LHCN-M2 (cell line): ENCODE measurements around the gene ETV4. TPM values are rescaled to one million over a fixed set of nuclear protein-coding genes. Genes with fewer than 3 reads are reported as not detected.

Experiments used
- DNase-seq: peaks from one replicate; pipeline ENCODE4 v3.0.0-alpha.2; 2012; ENCODE audit warnings: low read depth
- total RNA-seq: library from RNA; depleted of rRNA; stranded (reverse); fragments of >200 nt; gene quantifications from 2 replicates; pipeline ENCODE4 v1.2.3, GENCODE V29; 2014

Gene ETV4
- total RNA-seq, 1 experiment from 2014 or later, result 49.8 TPM

DNA sequence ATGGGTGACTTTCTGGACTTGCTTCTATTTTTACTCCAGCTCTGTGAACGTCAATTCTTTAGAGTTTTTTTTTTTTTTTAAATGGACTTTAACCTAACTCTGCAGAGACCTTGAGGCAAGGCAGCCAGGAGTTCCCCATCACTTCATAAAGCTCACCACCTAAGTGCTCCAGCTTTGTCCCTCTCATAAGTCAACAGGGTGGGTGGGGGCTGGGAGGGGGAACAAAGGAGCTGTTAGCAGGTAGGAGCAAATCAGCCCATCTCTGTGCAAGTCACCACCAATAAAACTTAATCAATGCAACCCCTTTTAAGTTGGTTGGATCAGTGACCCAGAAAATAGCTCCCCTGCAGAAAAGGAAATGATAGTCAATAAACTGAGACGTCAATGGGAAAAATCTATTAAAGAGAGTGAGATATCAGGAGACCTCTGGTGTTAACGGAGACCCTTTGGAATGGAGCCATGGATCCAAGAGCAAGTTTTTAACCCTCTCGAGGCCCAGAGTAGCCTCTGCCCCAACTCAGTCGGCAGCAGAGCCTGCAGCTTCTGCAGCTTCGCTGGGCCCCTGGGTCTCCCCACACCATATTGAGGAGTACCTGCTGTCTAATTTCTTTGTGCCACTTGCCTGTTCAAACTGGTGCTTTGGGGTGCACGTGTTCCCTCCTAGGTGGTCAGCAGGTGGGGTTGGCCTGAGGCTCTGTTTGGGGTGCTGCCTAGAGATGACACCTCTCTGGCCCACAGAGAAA, 27.6 kb upstream of the ETV4 start:
- no peak for DNase-seq

DNA sequence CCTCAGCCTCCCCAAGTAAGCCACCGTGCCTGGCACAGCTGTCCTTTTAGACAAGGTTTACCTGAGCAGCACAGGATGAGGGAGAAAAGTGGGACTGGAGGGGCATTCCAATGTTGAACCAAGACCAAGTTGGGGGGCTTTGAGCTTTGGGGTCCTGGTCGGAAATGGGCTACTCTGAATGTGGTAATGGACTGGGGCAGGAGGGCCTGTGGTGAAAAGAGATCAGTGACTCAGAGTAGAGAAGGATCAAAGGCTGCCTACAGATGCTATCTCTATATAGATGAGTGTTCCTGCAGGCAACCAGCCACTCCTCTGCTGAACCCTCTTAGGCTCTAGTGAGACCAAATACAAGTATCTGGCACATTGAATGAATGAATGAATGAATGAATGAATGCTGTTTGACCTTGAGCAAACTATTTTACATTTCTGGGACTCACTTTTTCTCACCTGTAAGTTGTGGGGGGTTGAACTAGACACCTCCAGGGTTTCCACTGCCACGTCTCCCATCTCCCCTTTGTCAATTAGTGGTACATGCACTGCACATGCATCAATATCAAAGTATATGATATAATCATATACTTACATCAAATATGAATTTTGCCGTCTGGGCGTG, 26.3 kb upstream of the ETV4 start:
- DNase-seq, result no peak

DNA sequence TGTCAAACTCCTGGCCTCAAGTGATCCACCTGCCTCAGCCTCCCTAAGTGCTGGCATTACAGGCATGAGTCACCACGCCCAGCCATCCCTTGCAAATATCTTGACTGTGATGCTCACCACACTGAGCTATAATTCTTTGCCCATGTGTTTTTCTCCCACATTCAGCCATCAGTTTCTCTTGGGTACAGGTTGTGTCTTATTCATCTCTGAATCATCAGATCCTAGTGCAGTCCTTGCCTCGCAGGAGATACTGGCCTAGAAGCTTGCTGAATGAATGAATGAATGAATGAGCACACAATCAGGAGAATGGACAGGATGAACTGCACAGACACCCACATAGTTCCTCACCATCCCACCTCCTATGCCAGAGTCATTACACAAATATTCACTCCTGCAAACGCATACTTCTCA, 24.4 kb upstream of the ETV4 start:
- peak; percentile 84 for DNase-seq

DNA sequence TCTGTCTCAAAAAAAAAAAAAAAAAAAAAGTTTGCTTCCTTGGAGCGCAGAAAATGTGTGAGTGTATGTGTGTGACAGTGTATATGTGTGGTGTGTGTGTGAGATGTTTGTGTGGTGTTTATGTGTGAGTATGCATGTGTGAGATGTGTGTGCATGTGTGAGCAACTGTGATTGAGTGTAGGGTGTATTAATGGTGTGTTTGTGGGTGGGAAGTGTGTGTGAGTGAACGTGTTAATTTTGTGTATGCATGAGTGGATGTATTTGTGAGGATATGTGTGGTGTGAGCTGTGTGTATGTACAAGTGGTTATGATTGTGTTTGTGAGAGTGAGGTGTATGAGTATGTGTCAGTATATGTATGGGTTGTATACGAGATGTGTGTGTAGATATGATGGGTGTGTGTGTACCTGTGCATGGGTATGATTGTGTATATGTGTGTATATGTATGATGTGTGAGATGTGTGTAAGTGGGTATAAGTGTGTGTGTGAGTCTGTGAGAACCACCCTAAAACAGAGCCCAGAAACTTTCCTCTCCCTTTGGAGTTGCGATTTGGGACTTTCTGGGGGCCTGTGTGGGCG, 22.5 kb upstream of the ETV4 start:
- DNase-seq, result no peak

DNA sequence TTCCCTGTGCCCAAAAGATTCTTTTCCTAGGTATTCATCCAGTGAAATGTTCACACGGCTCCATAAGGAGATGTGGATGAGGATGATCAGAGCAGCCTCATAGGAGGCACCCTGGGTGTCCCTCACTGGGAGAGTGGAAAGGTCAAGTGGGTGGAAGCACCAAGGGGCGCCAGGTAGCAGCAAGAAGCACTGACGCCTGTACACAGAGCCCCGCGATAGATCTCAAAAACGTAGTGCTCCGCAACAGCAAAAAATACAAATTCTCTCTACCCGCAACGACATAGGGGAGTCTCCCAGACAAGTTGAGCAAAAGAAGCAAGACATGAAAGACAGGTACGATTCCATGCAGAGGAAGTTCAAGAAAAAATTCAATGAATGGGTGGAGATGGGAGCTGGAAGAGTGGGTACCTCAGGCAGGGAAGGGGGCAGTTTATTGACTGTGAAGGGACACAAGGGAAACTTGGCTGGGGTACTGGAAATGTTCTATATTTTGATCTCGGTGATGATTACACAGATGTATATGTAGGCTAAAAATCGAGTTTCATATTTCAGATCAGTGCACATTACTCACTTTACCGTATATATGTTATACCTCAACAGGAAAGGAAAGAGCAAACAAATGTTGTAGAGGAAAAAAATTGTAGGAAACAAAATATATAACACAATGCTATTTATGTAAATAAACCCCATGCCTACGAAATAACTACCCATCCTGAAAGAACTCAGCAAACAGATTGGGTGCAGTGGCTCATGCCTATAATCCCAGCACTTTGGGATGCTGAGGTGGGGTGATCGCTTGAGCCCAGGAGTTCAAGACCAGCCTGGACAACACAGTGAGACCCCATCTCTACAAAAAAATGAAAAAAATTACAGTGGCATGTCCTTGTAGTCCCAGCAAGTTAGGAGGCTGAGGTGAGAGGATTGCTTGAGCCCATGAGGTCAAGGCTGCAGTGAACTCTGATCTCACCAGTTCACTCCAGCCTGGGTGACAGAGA, 17.8 kb upstream of the ETV4 start:
- no peak for DNase-seq

GRCh38 chr17:43562679-43563599, 16.8 kb upstream of the ETV4 start:
- no peak for DNase-seq

GRCh38 chr17:43560461-43561427, 14.6 kb upstream of the ETV4 start:
- no peak for DNase-seq

GRCh38 chr17:43559161-43559816, 13.1 kb upstream of the ETV4 start:
- DNase-seq, result no peak

DNA sequence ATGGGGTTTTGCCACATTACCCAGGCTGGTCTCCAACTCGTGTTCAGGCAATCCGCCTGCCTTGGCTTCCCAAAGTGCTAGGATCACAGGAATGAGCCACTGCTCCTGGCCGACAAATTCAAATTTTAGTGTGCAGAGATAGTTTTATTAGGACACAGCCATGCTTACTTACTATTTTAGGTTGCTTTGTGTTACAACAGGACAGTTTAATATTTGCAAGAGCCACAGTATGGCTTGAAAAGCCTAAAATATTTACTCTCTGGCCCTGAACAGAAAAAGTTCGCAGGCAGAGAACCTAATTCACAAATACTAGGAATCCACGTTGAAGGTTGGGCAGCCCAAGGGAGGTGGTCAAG, 12.6 kb upstream of the ETV4 start:
- no peak for DNase-seq

DNA sequence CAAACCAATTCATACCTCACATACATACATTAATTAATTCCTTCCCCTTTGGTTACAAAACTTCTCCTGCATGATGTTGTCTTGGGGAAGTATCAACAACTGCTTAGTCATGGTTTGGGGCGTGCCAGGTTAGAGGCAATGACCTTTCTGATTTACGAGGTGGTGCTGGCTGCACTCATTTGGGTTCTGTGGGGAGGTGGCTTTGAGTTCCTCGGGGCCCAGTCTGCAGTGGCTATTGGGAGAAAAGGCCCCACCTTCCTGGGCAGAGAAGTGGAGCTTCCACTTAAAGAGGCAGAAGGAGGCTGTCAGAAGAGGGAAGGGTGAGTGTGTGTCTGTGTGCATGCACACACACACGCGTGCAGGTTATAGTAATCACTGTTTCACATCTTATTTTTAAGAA, 10.2 kb upstream of the ETV4 start:
- DNase-seq, result peak; percentile 68

GRCh38 chr17:43554857-43555256, 8.7 kb upstream of the ETV4 start:
- no peak for DNase-seq

DNA sequence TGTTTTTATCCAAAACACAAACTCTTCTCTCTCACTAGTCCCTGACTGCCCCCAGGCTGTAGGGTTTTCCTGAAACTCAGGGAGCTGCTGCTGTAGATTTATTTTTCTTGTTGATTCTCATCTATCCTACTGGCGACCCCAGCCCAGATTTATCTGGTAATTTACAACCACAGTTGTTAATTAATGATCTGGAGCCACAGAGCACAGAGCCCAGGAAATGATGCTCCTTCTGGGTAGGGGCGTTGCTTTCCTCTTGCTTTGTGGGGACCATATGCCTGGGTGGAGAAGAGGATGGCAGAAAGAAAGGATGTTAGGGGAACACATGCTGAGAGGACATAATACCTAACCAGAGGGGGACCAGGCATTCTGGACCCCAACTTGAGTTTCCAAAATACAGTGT, 7.4 kb upstream of the ETV4 start:
- no peak for DNase-seq

DNA sequence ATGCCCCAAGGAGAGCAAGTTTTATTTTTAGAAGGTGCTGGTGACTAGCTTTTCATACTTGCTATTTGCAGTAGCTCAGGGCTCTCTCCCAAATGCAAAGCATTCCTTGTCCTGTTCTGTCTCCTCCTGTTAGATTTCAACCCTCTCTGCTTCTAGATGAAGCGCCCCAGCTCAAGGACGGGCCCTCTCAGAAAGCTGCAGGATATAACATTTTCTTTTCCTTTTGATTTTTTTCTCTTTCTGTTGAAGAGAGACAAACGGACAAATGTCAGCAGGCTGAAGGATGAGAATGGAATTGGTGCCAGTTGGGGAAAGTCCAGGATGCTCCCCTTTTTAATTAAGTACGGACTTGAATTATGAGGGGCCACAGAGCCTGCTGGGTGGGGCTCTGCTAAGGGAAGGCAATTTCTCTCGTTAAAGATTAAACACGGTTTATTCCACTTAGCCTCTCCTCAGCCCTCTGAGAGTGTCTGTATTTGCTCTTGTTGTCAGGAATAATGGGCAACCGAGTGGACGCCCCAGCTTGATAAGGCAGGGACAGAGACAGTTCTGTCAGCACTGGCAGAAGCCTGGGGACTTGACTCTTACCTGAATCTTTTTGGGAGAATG, 6.2 kb upstream of the ETV4 start:
- no peak for DNase-seq

DNA sequence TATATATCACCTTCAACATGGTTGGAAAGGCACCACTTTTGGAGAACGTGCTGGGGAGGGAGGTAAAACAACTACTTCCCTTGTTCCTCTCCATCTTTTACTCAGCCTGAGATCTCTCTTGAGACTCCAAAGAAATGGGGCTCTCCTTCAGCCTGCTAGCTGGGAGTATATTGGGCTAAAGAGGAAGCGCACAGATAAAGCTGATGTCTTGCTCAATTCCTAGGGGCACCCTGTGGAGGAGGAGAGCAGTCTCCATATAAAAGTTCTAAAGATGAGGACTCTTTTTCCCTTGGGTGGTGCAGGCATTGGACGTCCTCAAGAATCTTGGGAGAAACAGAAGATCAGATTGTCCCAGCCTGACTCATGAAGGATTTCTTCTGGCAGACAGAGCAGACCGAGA, 4.6 kb upstream of the ETV4 start:
- DNase-seq, result no peak

DNA sequence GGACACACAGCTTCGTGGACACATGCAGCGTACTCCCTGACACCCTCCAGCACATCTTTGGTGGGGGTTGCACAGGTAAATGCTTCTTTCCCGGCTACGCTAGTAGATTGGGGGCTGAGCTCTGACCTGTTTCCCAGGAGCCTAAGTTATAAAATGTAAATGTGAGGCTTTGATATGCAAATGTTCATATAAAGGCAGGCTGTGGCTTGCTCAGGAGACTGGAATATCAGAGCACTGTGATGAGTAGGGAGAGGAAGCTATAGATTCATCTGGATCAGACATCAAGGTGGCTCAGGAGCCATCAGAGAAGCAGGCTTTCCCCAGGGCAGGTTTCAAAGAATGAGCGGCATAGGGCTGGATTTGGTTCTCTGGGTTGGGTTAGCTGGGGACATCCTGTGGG, 3.4 kb upstream of the ETV4 start:
- no peak for DNase-seq

DNA sequence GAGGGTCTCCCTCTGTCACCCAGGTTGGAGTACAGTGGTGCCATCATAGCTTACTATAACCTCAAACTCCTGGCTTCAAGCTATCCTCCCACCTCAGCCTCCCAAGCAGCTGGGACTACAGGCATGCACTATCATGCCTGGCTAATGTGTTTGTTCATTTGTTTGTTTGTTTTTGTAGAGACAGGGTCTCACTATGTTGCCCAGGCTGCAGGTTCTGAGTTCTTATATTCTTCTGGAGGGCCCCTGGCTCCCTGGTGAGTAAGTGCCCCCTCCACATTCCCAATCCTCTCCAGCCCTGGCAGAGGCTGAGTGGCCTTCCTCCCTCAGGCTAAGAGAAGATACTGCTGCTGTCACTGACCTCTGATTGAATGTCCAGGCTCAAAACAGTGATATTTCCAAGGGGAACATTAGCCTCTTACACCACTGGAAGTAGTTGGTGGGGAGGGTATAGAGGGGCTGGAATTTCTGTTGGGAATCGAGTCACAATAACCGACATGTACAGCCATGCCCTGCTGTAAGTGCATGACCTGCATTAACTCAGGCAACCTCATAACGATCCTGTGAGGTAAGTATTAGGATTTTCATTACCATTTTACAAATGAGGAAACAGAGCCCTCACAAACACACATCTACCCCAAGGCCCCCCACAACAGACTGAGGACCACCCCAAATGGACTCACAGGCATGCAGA, 2.7 kb upstream of the ETV4 start:
- no peak for DNase-seq

DNA sequence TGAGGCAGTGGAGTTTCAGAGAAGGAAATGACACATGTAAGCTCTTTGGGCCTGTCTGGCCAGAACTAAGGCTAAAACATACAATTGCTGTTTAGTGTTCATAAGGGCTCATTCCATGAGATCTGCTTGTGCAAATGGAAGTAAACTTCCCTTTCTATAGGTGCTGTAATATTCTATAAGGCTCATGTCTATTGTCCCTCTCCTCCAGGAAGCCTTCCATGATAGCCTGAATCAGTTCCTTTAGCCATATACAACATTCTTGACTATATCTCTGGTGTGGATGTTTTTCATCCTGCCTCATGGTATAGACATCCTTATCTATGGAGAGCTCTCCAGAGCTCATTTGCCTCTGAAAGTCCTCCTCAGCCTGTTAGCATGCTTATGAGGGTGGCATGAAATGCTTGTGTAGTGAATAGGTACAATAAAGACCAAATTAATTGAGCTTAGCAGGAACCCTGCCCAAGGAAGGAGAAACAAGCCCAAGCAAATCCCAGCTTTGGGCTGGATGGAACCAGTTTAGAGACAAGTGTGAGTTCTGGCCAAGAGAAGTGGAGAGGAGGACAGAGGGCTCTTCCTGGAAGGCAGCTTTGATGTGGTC, 1.6 kb upstream of the ETV4 start:
- no peak for DNase-seq

- no peak for DNase-seq
These were observed 1.0 kb upstream of the ETV4 start for GRCh38 chr17:43547189-43547550.
